ENCODE measurements around the gene SCAF8. TPM values are rescaled to one million over a fixed set of nuclear protein-coding genes. Genes with fewer than 3 reads are reported as not detected.

The SCAF8 gene, protein sequence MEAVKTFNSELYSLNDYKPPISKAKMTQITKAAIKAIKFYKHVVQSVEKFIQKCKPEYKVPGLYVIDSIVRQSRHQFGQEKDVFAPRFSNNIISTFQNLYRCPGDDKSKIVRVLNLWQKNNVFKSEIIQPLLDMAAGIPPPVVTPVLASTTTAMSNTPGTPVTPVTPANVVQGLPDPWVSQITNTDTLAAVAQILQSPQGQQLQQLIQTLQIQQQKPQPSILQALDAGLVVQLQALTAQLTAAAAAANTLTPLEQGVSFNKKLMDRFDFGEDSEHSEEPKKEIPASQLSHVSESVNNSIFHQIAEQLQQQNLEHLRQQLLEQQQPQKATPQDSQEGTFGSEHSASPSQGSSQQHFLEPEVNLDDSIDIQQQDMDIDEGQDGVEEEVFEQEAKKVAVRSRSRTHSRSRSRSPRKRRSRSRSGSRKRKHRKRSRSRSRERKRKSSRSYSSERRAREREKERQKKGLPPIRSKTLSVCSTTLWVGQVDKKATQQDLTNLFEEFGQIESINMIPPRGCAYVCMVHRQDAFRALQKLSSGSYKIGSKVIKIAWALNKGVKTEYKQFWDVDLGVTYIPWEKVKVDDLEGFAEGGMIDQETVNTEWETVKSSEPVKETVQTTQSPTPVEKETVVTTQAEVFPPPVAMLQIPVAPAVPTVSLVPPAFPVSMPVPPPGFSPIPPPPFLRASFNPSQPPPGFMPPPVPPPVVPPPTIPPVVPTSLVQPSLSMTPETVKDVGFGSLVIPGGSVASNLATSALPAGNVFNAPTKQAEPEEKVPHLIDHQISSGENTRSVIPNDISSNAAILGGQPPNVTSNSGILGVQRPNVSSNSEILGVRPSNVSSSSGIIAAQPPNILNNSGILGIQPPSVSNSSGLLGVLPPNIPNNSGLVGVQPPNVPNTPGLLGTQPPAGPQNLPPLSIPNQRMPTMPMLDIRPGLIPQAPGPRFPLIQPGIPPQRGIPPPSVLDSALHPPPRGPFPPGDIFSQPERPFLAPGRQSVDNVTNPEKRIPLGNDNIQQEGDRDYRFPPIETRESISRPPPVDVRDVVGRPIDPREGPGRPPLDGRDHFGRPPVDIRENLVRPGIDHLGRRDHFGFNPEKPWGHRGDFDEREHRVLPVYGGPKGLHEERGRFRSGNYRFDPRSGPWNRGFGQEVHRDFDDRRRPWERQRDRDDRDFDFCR (N-terminal part only)
- 15.2 and 19.0 TPM in 2 replicates for total RNA-seq

GRCh38 chr6:154733183-154733625 is at the start of gene SCAF8:
Gene SCAF8, plus strand, starts transcription at chr6:154733416. Its CDS starts 485 bp downstream, at chr6:154733901.
- no peak for DNase-seq (ENCODE audit: low read depth)
- H3K4me3 ChIP-seq (ENCODE audit: low read depth, low read length) = peak within 1 kb of the TSS; percentile 89

GRCh38 chr6:154683756-154684523 is 49.3 kb upstream of the SCAF8 start:
- DNase-seq (ENCODE audit: low read depth) = no peak
- TF ChIP-seq, protein P1, sequence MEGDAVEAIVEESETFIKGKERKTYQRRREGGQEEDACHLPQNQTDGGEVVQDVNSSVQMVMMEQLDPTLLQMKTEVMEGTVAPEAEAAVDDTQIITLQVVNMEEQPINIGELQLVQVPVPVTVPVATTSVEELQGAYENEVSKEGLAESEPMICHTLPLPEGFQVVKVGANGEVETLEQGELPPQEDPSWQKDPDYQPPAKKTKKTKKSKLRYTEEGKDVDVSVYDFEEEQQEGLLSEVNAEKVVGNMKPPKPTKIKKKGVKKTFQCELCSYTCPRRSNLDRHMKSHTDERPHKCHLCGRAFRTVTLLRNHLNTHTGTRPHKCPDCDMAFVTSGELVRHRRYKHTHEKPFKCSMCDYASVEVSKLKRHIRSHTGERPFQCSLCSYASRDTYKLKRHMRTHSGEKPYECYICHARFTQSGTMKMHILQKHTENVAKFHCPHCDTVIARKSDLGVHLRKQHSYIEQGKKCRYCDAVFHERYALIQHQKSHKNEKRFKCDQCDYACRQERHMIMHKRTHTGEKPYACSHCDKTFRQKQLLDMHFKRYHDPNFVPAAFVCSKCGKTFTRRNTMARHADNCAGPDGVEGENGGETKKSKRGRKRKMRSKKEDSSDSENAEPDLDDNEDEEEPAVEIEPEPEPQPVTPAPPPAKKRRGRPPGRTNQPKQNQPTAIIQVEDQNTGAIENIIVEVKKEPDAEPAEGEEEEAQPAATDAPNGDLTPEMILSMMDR (conservative IDR thresholded peaks at IDR 0.05; ENCODE audit: low read depth, low read length) = no peak
- H3K4me3 ChIP-seq (ENCODE audit: low read depth, low read length) = no peak overlapping the region

More at GRCh38 chr6:154733183-154733625, at the start of gene SCAF8:
- TF ChIP-seq, protein P1 (conservative IDR thresholded peaks at IDR 0.05; ENCODE audit: low read depth, low read length) = peak; percentile 60

GRCh38 chr6:154686162-154686561 is 47.1 kb upstream of the SCAF8 start:
- no peak overlapping the region for H3K4me3 ChIP-seq (ENCODE audit: low read depth, low read length)
- no peak for DNase-seq (ENCODE audit: low read depth)
- TF ChIP-seq, protein P1 (conservative IDR thresholded peaks at IDR 0.05; ENCODE audit: low read depth, low read length) = no peak

DNA sequence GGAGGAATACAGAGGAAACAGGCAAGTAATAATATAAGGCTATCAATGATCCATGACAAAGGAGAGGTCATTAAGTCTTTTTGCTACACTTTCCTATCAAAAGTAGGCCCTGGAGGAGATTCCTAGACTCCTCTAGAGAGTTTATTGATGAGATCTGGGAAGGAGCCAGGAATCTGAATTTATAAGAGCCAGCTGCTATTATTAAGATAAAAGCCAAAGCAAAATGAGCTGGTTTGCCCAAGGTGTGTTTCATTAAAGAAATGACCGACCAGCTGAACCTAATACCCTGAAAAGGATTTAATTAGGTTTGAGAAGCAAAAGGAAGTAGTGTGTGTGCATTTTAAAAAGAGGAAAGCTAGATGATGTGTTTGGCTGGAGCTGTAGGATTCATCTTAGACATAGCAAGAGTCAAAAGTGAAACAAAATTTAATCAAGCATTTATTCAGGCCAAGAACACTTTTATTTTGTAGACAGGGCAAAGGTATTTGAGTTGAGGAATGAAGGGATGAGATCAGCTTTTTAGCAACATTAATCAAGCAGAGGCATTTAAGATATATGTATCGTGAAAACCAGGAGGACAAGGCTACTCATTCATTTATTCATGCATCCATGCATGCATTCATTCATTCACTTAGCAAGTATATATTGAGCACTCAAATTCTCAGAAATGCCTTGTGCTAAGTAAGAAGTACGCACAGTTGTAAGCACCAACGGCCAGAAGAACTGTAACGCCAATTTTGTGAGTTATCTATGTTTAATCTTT is 43.5 kb upstream of the SCAF8 start:
- H3K4me3 ChIP-seq (ENCODE audit: low read depth, low read length) = no peak overlapping the region
- TF ChIP-seq, protein P1 (conservative IDR thresholded peaks at IDR 0.05; ENCODE audit: low read depth, low read length) = no peak
- no peak for DNase-seq (ENCODE audit: low read depth)

GRCh38 chr6:154690857-154691256 is 42.4 kb upstream of the SCAF8 start:
- no peak for DNase-seq (ENCODE audit: low read depth)
- H3K4me3 ChIP-seq (ENCODE audit: low read depth, low read length) = no peak overlapping the region
- TF ChIP-seq, protein P1 (conservative IDR thresholded peaks at IDR 0.05; ENCODE audit: low read depth, low read length) = no peak
